Kidney tubule cell (primary cell): ENCODE data around the gene KRT71.

Experiments
- DNase-seq: peaks from one replicate; pipeline ENCODE4 v3.0.0-alpha.2; 2018; ENCODE audit warnings: low spot score

Gene KRT71

GRCh38 chr12:52495389-52495788 lies 57.6 kb downstream of the KRT71 start:
- DNase-seq = peak; percentile 54

GRCh38 chr12:52494518-52494917 lies 58.4 kb downstream of the KRT71 start:
- peak; percentile 7 for DNase-seq

- DNase-seq = no peak
Observed at GRCh38 chr12:52494100-52494499, 58.8 kb downstream of the KRT71 start.
